Neural cell (in vitro differentiated cells): Measurements from ENCODE around the gene SMARCA4. TPM values are rescaled to one million over a fixed set of nuclear protein-coding genes. Genes with fewer than 3 reads are reported as not detected.

ENCODE experiments used
- H2AFZ ChIP-seq: fragments of 200-600, 300-800 bp; sonication (generic), shearing (Covaris generic); 2 replicates; pipeline ENCODE4 v1.6.0; 2014; ENCODE audit warnings: low read depth, mild to moderate bottlenecking, antibody characterized with exemption, low read length, moderate library complexity
- H3F3A ChIP-seq: fragments of 200-600 bp; shearing (Covaris generic); 2 replicates; pipeline ENCODE4 v1.6.1; 2016; ENCODE audit warnings: mild to moderate bottlenecking, moderate library complexity, mixed read lengths, antibody characterized with exemption, low read length; ENCODE audit not compliant: insufficient read depth, poor library complexity, severe bottlenecking
- H3K27ac ChIP-seq: fragments of 200-600, 300-800 bp; sonication (generic), shearing (Covaris generic); 2 replicates; pipeline ENCODE4 v1.5.1; 2014; ENCODE audit warnings: mild to moderate bottlenecking, low read length, moderate library complexity
- H3K27me3 ChIP-seq: fragments of 300-800, 200-600 bp; sonication (generic), shearing (Covaris generic); 2 replicates; pipeline ENCODE4 v1.6.0; 2014; ENCODE audit warnings: mild to moderate bottlenecking, low read depth, low read length, moderate library complexity; ENCODE audit not compliant: insufficient read depth
- H3K36me3 ChIP-seq: fragments of 300-800, 200-600 bp; sonication (generic), shearing (Covaris generic); 2 replicates; pipeline ENCODE4 v1.5.1; 2014; ENCODE audit warnings: mild to moderate bottlenecking, antibody characterized with exemption, low read length, moderate library complexity; ENCODE audit not compliant: insufficient read depth
- H3K4me2 ChIP-seq: fragments of 300-800, 200-600 bp; sonication (generic), shearing (Covaris generic); 2 replicates; pipeline ENCODE4 v1.6.0; 2014; ENCODE audit warnings: mild to moderate bottlenecking, low read length
- H3K4me3 ChIP-seq: fragments of 300-800, 200-600 bp; sonication (generic), shearing (Covaris generic); 2 replicates; pipeline ENCODE4 v1.5.1; 2014; ENCODE audit warnings: mild to moderate bottlenecking, low read length, moderate library complexity
- H3K79me2 ChIP-seq: fragments of 200-600 bp; shearing (Covaris generic); replicated peaks from 2 replicates; pipeline ENCODE4 v1.6.0; 2014; ENCODE audit warnings: mild to moderate bottlenecking, low read length, moderate library complexity; ENCODE audit not compliant: insufficient read depth
- H3K9ac ChIP-seq: fragments of 300-800, 200-600 bp; sonication (generic), shearing (Covaris generic); 2 replicates; pipeline ENCODE4 v1.6.1; 2016; ENCODE audit warnings: mild to moderate bottlenecking, low read length, mixed read lengths
- H3K9me2 ChIP-seq: fragments of 200-600 bp; shearing (Covaris generic); 2 replicates; pipeline ENCODE4 v1.6.1; 2016; ENCODE audit warnings: mild to moderate bottlenecking, low read length, mixed read lengths; ENCODE audit not compliant: insufficient read depth
- H3K9me3 ChIP-seq: fragments of 200-600, 300-800 bp; sonication (generic), shearing (Covaris generic); 2 replicates; pipeline ENCODE4 v1.6.1; 2016; ENCODE audit warnings: mild to moderate bottlenecking, mixed run types, low read length, moderate library complexity, mixed read lengths
- H4K20me1 ChIP-seq: fragments of 200-600 bp; shearing (Covaris generic); 2 replicates; pipeline ENCODE4 v1.6.1; 2016; ENCODE audit warnings: mild to moderate bottlenecking, mixed run types; ENCODE audit not compliant: insufficient read depth
- EP300 ChIP-seq: fragments of 450-650 bp; conservative IDR thresholded peaks from 2 replicates; pipeline ENCODE4 v1.6.1; 2014; ENCODE audit warnings: antibody characterized with exemption, mild to moderate bottlenecking, moderate library complexity; ENCODE audit not compliant: poor library complexity, severe bottlenecking
- EZH2 ChIP-seq: fragments of 200-600, 300-800 bp; shearing (Covaris generic), sonication (generic); IDR thresholded peaks from 2 replicates; pipeline ENCODE4 v1.6.1; 2014; ENCODE audit warnings: antibody characterized with exemption, low read length, borderline replicate concordance, mild to moderate bottlenecking; ENCODE audit not compliant: insufficient read depth, poor library complexity, severe bottlenecking
- MXI1 ChIP-seq: fragments of 450-650 bp; conservative IDR thresholded peaks from 2 replicates; pipeline ENCODE4 v1.6.1; 2014; ENCODE audit warnings: antibody characterized with exemption, mild to moderate bottlenecking; ENCODE audit not compliant: poor library complexity, severe bottlenecking
- POLR2AphosphoS5 ChIP-seq: IDR thresholded peaks from 2 replicates; pipeline ENCODE4 v1.6.1; 2012
- RAD21 ChIP-seq: fragments of 450-650 bp; conservative IDR thresholded peaks from 2 replicates; pipeline ENCODE4 v1.6.1; 2014; ENCODE audit warnings: antibody characterized with exemption, mild to moderate bottlenecking, moderate library complexity
- SMC3 ChIP-seq: fragments of 450-650 bp; conservative IDR thresholded peaks from 2 replicates; pipeline ENCODE4 v1.6.1; 2014; ENCODE audit warnings: antibody characterized with exemption, mild to moderate bottlenecking, moderate library complexity; ENCODE audit not compliant: poor library complexity
- TAF1 ChIP-seq: IDR thresholded peaks from 2 replicates; pipeline ENCODE4 v1.6.1; 2012; ENCODE audit warnings: low read depth
- polyA plus RNA-seq: library from polyadenylated mRNA; depleted of rRNA; stranded (reverse); fragments of >200 nt; gene quantifications from 2 replicates; pipeline ENCODE4 v1.2.3, GENCODE V29; 2014
- TF ChIP-seq, protein P1 (sequence below): IDR thresholded peaks from 2 replicates; pipeline ENCODE4 v1.6.1; 2012; ENCODE audit warnings: borderline replicate concordance
- TF ChIP-seq, protein P2 (sequence below): fragments of 450-650 bp; IDR thresholded peaks from 2 replicates; pipeline ENCODE4 v1.5.1; 2014; ENCODE audit warnings: antibody characterized with exemption, mild to moderate bottlenecking, moderate library complexity; ENCODE audit not compliant: poor library complexity, severe bottlenecking

Gene SMARCA4
- polyA plus RNA-seq, 1 donor from 2014 or later, result 97.3 TPM

DNA sequence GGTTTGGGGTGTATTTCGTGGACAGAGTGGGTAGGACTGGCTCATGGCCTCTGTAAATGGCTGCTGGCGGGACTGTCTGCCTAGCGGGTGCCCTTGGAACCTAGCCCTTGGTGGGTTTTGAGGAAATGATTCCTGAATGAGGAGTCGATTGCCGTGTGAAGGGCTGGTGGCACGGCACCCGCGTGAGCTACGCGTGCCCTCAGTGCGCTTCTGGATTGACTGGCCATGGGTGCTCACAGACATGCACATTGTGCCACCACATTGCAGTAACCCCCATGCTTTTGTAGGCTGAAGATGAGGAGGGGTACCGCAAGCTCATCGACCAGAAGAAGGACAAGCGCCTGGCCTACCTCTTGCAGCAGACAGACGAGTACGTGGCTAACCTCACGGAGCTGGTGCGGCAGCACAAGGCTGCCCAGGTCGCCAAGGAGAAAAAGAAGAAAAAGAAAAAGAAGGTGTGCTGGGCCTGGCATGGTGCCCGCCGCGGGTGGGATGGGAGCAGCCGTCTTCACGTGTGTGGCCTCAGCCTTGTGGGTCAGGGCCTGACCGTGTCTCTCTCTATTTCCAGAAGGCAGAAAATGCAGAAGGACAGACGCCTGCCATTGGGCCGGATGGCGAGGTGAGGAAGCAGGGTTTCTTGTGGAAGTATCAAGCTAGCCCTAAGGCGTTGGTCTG is 35.2 kb downstream of the SMARCA4 start:
- Histone ChIP-seq H3K27ac (no peak overlapping the region), H3K27me3 (no peaks in the 10 kb centered on the region), H3K36me3 (no peaks in the 10 kb centered on the region), H2AFZ (no peak overlapping the region), H3K9ac (no peak overlapping the region), H3K9me2 (no peaks in the 10 kb centered on the region), H3F3A (no peaks in the 10 kb centered on the region), H3K4me3 (no peak overlapping the region), H3K79me2 (no peaks in the 10 kb centered on the region), H3K4me2 (no peak overlapping the region), H3K9me3 (no peaks in the 10 kb centered on the region), H4K20me1 (no peaks in the 10 kb centered on the region)
- TF ChIP-seq EZH2, result no peak
- TF ChIP-seq, protein P1, sequence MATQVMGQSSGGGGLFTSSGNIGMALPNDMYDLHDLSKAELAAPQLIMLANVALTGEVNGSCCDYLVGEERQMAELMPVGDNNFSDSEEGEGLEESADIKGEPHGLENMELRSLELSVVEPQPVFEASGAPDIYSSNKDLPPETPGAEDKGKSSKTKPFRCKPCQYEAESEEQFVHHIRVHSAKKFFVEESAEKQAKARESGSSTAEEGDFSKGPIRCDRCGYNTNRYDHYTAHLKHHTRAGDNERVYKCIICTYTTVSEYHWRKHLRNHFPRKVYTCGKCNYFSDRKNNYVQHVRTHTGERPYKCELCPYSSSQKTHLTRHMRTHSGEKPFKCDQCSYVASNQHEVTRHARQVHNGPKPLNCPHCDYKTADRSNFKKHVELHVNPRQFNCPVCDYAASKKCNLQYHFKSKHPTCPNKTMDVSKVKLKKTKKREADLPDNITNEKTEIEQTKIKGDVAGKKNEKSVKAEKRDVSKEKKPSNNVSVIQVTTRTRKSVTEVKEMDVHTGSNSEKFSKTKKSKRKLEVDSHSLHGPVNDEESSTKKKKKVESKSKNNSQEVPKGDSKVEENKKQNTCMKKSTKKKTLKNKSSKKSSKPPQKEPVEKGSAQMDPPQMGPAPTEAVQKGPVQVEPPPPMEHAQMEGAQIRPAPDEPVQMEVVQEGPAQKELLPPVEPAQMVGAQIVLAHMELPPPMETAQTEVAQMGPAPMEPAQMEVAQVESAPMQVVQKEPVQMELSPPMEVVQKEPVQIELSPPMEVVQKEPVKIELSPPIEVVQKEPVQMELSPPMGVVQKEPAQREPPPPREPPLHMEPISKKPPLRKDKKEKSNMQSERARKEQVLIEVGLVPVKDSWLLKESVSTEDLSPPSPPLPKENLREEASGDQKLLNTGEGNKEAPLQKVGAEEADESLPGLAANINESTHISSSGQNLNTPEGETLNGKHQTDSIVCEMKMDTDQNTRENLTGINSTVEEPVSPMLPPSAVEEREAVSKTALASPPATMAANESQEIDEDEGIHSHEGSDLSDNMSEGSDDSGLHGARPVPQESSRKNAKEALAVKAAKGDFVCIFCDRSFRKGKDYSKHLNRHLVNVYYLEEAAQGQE, result no peak
- TF ChIP-seq, protein P2, sequence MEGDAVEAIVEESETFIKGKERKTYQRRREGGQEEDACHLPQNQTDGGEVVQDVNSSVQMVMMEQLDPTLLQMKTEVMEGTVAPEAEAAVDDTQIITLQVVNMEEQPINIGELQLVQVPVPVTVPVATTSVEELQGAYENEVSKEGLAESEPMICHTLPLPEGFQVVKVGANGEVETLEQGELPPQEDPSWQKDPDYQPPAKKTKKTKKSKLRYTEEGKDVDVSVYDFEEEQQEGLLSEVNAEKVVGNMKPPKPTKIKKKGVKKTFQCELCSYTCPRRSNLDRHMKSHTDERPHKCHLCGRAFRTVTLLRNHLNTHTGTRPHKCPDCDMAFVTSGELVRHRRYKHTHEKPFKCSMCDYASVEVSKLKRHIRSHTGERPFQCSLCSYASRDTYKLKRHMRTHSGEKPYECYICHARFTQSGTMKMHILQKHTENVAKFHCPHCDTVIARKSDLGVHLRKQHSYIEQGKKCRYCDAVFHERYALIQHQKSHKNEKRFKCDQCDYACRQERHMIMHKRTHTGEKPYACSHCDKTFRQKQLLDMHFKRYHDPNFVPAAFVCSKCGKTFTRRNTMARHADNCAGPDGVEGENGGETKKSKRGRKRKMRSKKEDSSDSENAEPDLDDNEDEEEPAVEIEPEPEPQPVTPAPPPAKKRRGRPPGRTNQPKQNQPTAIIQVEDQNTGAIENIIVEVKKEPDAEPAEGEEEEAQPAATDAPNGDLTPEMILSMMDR, result no peak
- TF ChIP-seq RAD21, result no peak
- no peak for TF ChIP-seq EP300
- no peak for TF ChIP-seq POLR2AphosphoS5
- TF ChIP-seq MXI1, result no peak
- TF ChIP-seq SMC3, result no peak
- no peak for TF ChIP-seq TAF1

DNA sequence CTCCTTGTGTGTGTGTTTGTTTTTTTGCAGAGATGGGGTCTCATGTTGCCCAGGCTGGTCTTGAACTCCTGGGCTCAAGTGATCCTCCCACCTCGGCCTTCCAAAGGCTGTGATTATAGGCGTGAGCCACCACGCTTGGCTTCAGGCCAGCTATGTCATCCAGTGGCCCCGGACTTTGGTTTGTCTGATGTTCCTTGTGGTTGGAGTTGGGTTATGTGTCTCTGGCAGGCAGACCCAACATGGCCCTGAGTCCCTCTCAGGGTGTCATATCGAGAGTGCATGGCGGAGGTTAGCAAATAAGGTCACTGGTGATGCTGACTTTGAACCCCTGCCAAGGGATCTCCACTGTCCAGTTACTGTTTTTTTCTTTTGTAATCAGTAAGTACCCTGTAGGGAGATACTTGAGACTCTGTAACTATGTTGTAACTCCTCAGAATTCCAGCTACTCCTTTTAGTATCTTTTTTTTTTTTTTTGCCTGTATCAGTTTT is 37.3 kb downstream of the SMARCA4 start:
- Histone ChIP-seq H3K4me3 (no peak overlapping the region), H3K9me3 (no peaks in the 10 kb centered on the region), H3K9ac (no peak overlapping the region), H3F3A (no peaks in the 10 kb centered on the region), H3K79me2 (no peaks in the 10 kb centered on the region), H3K27ac (no peak overlapping the region), H3K27me3 (no peaks in the 10 kb centered on the region), H4K20me1 (no peaks in the 10 kb centered on the region), H3K9me2 (no peaks in the 10 kb centered on the region), H2AFZ (no peak overlapping the region), H3K36me3 (no peaks in the 10 kb centered on the region), H3K4me2 (no peak overlapping the region)
- no peak for TF ChIP-seq EP300
